Activated naive CD4-positive, alpha-beta T cell (primary cell): ENCODE measurements around the gene C4orf17.
A peak's percentile ranks its signal among the peaks of the same experiment; 100 is the strongest.
"Not testable (repeated sequence)": the region's sequence is repeated elsewhere in the genome, so short reads cannot be mapped to it uniquely, and the experiment has no call there.

Source experiments
- DNase-seq, 4 experiments: peaks; one replicate each; lab custom pipeline; 2025; lab: John Stamatoyannopoulos, UW

C4orf17 gene

GRCh38 chr4:99510721-99511120, at the start of gene C4orf17:
TSS of gene C4orf17 (plus strand) at chr4:99511021. CDS start at chr4:99513082, 2,061 bp downstream.
- DNase-seq = no peak

GRCh38 chr4:99461623-99462401, 49.0 kb upstream of the C4orf17 start:
- no peak for DNase-seq

- DNase-seq = peak in 2 of 4 experiments; percentile 7 to 23
Measured at GRCh38 chr4:99462875-99463464, 47.9 kb upstream of the C4orf17 start.

GRCh38 chr4:99463566-99463965, 47.3 kb upstream of the C4orf17 start:
- DNase-seq = no peak

- no peak for DNase-seq
Measured at GRCh38 chr4:99467887-99468286, 42.9 kb upstream of the C4orf17 start.

- DNase-seq = no peak
Measured at GRCh38 chr4:99468889-99469288, 41.9 kb upstream of the C4orf17 start.

GRCh38 chr4:99471349-99471748, 39.5 kb upstream of the C4orf17 start:
- DNase-seq = no peak

- no peak for DNase-seq
Measured at GRCh38 chr4:99471896-99472295, 38.9 kb upstream of the C4orf17 start.

- DNase-seq = no peak
Measured at GRCh38 chr4:99473131-99473530, 37.7 kb upstream of the C4orf17 start.

GRCh38 chr4:99483636-99484035, 27.2 kb upstream of the C4orf17 start:
- no peak for DNase-seq

GRCh38 chr4:99485212-99485611, 25.6 kb upstream of the C4orf17 start:
- no peak for DNase-seq

- DNase-seq = not testable (repeated sequence)
Measured at GRCh38 chr4:99486648-99487047, 24.2 kb upstream of the C4orf17 start.

- DNase-seq = no peak
Measured at GRCh38 chr4:99490286-99490685, 20.5 kb upstream of the C4orf17 start.

- DNase-seq = no peak
Measured at GRCh38 chr4:99504804-99505502, 5.9 kb upstream of the C4orf17 start.

GRCh38 chr4:99506781-99507180, 4.0 kb upstream of the C4orf17 start:
- DNase-seq = no peak

- DNase-seq = no peak
Measured at GRCh38 chr4:99507349-99507748, 3.5 kb upstream of the C4orf17 start.

GRCh38 chr4:99507762-99508161, 3.1 kb upstream of the C4orf17 start:
- no peak for DNase-seq

GRCh38 chr4:99518601-99519295, 7.9 kb downstream of the C4orf17 start:
- DNase-seq = no peak

- DNase-seq = no peak
Measured at GRCh38 chr4:99529228-99529627, 18.4 kb downstream of the C4orf17 start.

- no peak for DNase-seq
Measured at GRCh38 chr4:99529956-99530355, 19.1 kb downstream of the C4orf17 start.

GRCh38 chr4:99534699-99535098, 23.9 kb downstream of the C4orf17 start:
- DNase-seq = not testable (repeated sequence)

- DNase-seq = no peak
Measured at GRCh38 chr4:99536271-99536670, 25.4 kb downstream of the C4orf17 start.
